ENCODE data around the gene PRR35. TPM values are rescaled to one million over a fixed set of nuclear protein-coding genes. Genes with fewer than 3 reads are reported as not detected.

PRR35 gene
- total RNA-seq, 1 donor from 2014 or later: 0.25 TPM

DNA sequence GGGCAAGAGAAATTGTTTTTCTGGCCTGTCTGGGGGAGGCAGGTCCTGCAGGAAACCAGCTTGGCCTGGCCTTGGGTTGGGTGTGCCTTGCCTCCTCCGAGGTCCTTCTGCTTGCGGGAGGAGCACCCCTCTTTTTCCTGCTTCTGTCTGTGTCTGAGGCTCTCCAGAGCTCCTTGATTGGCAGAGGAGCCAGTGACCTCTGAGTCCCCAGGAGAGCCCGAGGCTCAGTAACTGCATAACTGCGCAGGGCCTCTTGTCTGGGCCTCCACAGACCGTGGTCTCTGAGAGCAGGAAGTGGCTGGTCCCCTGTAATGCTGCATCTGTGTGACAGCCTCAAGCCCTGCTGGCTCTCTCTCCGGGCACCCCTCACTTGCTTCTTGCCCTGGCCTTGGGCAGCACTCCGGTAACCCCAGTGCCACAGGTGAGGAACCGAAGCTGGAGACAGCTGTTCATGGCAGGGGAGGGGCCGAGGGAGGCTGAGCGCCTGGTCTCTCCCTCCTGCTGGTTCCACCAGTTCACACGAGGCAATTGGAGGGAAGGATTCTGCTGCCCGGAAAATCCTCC, 31.1 kb upstream of the PRR35 start:
- no peak for DNase-seq (ENCODE audit: low spot score in 2 of 2, unreplicated experiment in 2 of 2)
- H3K9me3 Mint-ChIP-seq: no peaks in the 10 kb centered on the region
- peak overlapping the region; percentile 78 for H3K27ac Mint-ChIP-seq
- TF ChIP-seq, protein P1, sequence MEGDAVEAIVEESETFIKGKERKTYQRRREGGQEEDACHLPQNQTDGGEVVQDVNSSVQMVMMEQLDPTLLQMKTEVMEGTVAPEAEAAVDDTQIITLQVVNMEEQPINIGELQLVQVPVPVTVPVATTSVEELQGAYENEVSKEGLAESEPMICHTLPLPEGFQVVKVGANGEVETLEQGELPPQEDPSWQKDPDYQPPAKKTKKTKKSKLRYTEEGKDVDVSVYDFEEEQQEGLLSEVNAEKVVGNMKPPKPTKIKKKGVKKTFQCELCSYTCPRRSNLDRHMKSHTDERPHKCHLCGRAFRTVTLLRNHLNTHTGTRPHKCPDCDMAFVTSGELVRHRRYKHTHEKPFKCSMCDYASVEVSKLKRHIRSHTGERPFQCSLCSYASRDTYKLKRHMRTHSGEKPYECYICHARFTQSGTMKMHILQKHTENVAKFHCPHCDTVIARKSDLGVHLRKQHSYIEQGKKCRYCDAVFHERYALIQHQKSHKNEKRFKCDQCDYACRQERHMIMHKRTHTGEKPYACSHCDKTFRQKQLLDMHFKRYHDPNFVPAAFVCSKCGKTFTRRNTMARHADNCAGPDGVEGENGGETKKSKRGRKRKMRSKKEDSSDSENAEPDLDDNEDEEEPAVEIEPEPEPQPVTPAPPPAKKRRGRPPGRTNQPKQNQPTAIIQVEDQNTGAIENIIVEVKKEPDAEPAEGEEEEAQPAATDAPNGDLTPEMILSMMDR (IDR thresholded peaks at IDR 0.05; ENCODE audit: unreplicated experiment): no peak
- H3K27me3 Mint-ChIP-seq (ENCODE audit: low read depth): no peaks in the 10 kb centered on the region
- H3K4me1 Mint-ChIP-seq: peaks cover 25% of the 10 kb centered on the region
- H3K36me3 Mint-ChIP-seq: no peaks in the 10 kb centered on the region
- H3K4me3 Mint-ChIP-seq: peak overlapping the region; percentile 81

DNA sequence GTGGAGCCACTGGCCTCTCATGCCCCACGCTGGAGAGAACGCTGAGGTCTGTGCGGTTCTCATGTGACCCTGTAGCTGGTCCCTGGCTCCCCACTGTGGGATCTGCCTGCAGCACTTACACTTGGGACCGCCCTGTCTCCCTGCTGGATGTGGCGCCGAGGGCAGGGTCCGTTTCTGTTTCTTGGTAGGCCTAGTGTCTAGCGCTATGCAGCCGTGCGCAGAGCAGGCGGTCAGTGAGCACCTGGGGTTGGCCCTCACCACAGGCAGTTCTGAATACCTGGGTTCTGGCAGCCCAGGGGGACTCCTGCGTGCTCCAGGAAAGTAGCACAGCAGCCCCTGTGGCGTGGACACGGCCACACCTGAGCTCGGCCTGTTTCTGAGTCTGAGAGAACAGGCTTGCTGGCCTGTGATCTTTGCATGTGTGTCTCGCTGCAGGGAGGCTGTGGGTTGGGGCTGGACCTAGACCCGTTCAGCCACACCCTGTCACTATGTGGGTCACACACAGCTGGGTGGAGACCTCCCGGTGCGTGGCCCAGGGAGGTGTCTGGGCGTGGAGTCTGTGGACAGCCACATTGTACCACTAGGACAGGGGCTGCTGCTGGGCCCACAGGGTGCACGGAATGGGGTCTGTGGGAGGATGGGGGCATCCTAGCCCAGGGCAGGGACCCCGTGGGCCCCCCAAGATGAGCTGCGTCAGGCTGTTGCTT, 29.9 kb upstream of the PRR35 start:
- TF ChIP-seq, protein P1 (IDR thresholded peaks at IDR 0.05; ENCODE audit: unreplicated experiment): no peak
- H3K36me3 Mint-ChIP-seq: no peaks in the 10 kb centered on the region
- no peaks in the 10 kb centered on the region for H3K9me3 Mint-ChIP-seq
- H3K27me3 Mint-ChIP-seq (ENCODE audit: low read depth): no peaks in the 10 kb centered on the region
- H3K4me1 Mint-ChIP-seq: peaks cover 24% of the 10 kb centered on the region
- peak overlapping the region; percentile 52 for H3K4me3 Mint-ChIP-seq
- DNase-seq (ENCODE audit: low spot score in 2 of 2, unreplicated experiment in 2 of 2): no peak
- peak overlapping the region; percentile 16 for H3K27ac Mint-ChIP-seq

DNA sequence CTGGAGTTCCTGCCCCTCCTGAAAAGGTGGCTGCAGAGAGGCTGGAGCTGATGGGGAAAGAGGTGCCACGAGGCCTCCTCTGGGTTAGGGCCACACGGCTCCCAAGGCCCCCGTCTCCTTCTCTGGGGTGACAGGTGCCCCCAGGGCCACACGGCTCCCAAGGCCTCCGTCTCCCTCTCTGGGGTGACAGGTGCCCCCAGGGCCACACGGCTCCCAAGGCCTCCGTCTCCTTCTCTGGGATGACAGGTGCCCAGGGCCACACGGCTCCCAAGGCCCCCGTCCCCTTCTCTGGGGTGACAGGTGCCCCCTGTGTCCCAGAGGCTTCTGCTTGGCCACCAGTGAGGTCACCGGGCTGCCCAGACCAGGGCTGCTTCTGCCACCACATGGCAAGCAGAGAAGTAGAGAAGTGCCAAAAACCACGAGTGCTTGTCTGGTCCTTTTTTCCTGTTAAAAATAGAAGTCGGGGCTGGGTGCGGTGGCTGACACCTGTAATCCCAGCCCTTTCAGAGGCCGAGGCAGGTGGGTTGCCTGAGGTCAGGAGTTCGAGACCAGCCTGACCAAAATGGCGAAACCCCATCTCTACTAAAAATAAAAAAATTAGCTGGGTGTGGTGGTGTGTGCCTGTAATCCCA, 28.6 kb upstream of the PRR35 start:
- Mint-ChIP-seq H3K9me3 (no peaks in the 10 kb centered on the region), H3K27ac (no peak overlapping the region), H3K4me3 (no peak overlapping the region), H3K36me3 (no peaks in the 10 kb centered on the region), H3K4me1 (peaks cover 11% of the 10 kb centered on the region), H3K27me3 (ENCODE audit: low read depth) (no peaks in the 10 kb centered on the region)
- TF ChIP-seq, protein P1 (IDR thresholded peaks at IDR 0.05; ENCODE audit: unreplicated experiment): no peak
- DNase-seq (ENCODE audit: low spot score in 2 of 2, unreplicated experiment in 2 of 2): no peak

DNA sequence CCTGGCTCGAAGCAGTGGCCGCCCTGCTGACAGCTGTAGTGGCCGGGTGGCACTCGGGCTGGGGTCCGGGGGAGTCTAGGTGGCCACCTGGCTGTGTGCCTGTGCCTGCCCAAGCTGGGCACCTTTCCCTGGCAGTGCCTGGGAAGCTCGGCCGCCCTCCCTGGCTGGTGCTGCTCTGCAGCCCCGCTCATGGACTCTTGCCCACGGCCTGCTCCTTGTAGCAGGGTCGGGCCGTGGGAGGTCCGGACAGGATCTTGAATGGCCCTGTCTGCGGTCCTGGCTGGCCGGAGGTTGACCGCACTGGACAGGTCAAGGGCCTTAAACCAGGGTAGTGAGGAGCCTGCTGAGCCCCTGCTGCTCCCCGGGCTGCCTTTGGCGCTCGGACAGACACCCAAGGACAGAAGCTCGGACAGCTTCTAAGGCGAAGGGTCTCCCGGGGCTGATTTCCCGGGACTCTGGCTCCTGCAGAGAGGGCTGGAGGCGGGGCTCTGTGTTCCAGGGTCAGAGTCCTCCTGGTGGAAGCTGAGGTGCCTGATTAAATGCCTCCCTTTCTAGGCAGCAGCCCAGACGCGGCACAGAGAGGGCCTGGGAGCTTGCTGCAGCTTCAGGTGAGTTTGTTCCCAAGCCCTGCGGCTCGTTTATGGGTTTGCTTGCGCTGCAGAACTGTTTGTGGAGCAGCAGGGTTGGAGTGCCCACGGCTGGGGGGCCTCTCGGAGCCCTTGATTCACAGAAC, 26.6 kb upstream of the PRR35 start:
- Mint-ChIP-seq H3K4me3 (no peak overlapping the region), H3K27ac (no peak overlapping the region), H3K36me3 (peaks cover 4% of the 10 kb centered on the region), H3K9me3 (no peaks in the 10 kb centered on the region), H3K27me3 (ENCODE audit: low read depth) (no peaks in the 10 kb centered on the region), H3K4me1 (peaks cover 8% of the 10 kb centered on the region)
- TF ChIP-seq, protein P1 (IDR thresholded peaks at IDR 0.05; ENCODE audit: unreplicated experiment): no peak
- no peak for DNase-seq (ENCODE audit: low spot score in 2 of 2, unreplicated experiment in 2 of 2)

DNA sequence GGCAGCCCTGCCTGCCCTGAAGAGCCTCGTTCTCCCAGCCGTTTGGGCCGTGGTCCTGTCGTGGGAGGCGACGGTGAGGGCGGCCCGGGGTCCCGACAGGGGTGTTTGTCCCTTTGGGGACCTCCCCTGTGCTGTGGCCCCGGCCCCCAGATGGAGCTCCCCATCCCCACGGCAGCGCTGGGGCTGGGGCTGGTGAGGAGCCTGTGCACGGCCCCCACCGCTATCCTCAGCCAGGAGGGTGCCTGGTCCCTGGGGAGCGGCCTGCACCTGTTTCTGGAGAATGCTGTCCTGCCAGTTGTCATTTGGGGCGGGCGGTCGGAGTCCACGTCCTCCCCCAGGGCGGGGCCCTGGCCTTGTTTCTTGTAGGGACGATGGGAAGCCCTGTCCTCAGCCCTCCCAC, 26.1 kb upstream of the PRR35 start:
- peaks cover 3% of the 10 kb centered on the region for H3K4me1 Mint-ChIP-seq
- H3K27me3 Mint-ChIP-seq (ENCODE audit: low read depth): no peaks in the 10 kb centered on the region
- TF ChIP-seq, protein P1 (IDR thresholded peaks at IDR 0.05; ENCODE audit: unreplicated experiment): no peak
- H3K9me3 Mint-ChIP-seq: no peaks in the 10 kb centered on the region
- no peak overlapping the region for H3K27ac Mint-ChIP-seq
- no peak overlapping the region for H3K4me3 Mint-ChIP-seq
- DNase-seq (ENCODE audit: low spot score in 2 of 2, unreplicated experiment in 2 of 2): no peak
- peaks cover 7% of the 10 kb centered on the region for H3K36me3 Mint-ChIP-seq
